WTC11 (cell line): ENCODE measurements around the gene SPINT2.

Experiments
- ATF6 ChIP-seq: sonication (generic); formaldehyde crosslinking; IDR thresholded peaks from 2 replicates; pipeline ENCODE4 v1.8.1; 2023; ENCODE audit warnings: mild to moderate bottlenecking, missing genetic modification reagents
- CTCF ChIP-seq: fragments of 200-600 bp; IDR thresholded peaks from 2 replicates; pipeline ENCODE4 v1.8.0; 2022; ENCODE audit warnings: antibody characterized with exemption
- ESRRA ChIP-seq: sonication (generic); formaldehyde crosslinking; IDR thresholded peaks from 2 replicates; pipeline ENCODE4 v1.8.1; 2022; ENCODE audit warnings: mild to moderate bottlenecking, missing genetic modification reagents, borderline replicate concordance
- ETV6 ChIP-seq: sonication (generic); formaldehyde crosslinking; IDR thresholded peaks from 2 replicates; pipeline ENCODE4 v1.8.1; 2022; ENCODE audit warnings: mild to moderate bottlenecking, missing genetic modification reagents
- MAX ChIP-seq: sonication (generic); formaldehyde crosslinking; IDR thresholded peaks from 2 replicates; pipeline ENCODE4 v1.8.0; 2022; ENCODE audit warnings: mild to moderate bottlenecking, missing genetic modification reagents
- MYBL2 ChIP-seq: sonication (generic); formaldehyde crosslinking; IDR thresholded peaks from 2 replicates; pipeline ENCODE4 v1.8.1; 2023; ENCODE audit warnings: mild to moderate bottlenecking, moderate library complexity, missing genetic modification reagents
- TEAD1 ChIP-seq: sonication (generic); formaldehyde crosslinking; IDR thresholded peaks from 2 replicates; pipeline ENCODE4 v1.8.0; 2022; ENCODE audit warnings: mild to moderate bottlenecking, missing genetic modification reagents
- TP53 ChIP-seq: sonication (generic); formaldehyde crosslinking; IDR thresholded peaks from 2 replicates; pipeline ENCODE4 v1.8.1; 2023; ENCODE audit warnings: mild to moderate bottlenecking, missing genetic modification reagents
- ZBTB43 ChIP-seq: sonication (generic); formaldehyde crosslinking; IDR thresholded peaks from 2 replicates; pipeline ENCODE4 v1.8.1; 2023; ENCODE audit warnings: mild to moderate bottlenecking, missing genetic modification reagents

GRCh38 chr19:38216785-38217641 is 47.4 kb upstream of the SPINT2 start:
- TF ChIP-seq ZBTB43 (CRISPR knock-in tag) (no peak), MYBL2 (no peak), CTCF (no peak), TEAD1 (CRISPR knock-in tag) (no peak), ESRRA (no peak), MAX (CRISPR knock-in tag) (no peak), ATF6 (CRISPR knock-in tag) (no peak), TP53 (CRISPR knock-in tag) (no peak), ETV6 (CRISPR knock-in tag) (no peak)
